Activated CD4-positive, alpha-beta T cell treated with anti-CD3 and anti-CD28 coated beads, Interleukin-2, amount 50 U/mL, for 1 hour (primary cell): ENCODE data around the gene ERCC8.
A peak's percentile ranks its signal among the peaks of the same experiment; 100 is the strongest.
"Not testable (repeated sequence)": the region's sequence is repeated elsewhere in the genome, so short reads cannot be mapped to it uniquely, and the experiment has no call there.

Experiments
- DNase-seq: peaks from one replicate; pipeline ENCODE4 v3.0.0-alpha.2; 2020

The ERCC8 gene

DNA sequence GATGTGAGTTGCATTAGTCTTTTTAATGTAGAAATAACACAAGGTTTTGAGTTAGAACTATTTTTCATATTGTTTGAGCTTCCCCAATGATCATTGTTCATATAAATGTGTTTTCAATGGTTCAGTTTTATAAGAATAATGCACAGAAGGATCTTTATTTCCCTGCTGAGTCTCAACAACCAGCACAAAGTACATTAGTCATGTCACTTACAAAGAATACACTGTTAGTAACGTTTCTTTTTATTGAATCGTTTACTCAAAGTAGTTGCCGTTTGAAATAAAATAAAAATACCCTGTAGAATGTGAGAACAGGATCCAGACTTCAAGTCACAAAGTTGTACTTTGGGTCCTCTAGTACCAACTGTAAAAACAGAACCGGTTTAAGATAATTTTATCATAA is 41.5 kb downstream of the ERCC8 start:
- no peak for DNase-seq

DNA sequence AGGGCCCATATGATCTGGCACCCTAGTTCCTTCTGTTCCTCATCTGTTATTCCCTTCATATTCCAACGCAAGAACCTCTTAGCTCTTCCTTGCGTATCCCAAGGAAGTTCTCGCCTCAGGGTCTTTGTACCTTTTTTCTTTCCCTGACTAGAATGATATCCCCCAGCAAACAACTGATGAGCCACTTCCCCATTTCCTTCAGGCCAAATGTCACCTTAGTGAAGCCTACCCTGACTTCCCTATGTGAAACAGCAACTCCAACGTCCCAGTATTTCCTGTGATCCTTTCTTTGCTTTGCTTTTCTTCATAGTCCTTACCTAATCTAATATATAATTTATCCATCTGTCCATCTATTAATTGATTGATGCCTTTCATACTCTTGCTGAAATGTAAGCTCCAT is 47.9 kb downstream of the ERCC8 start:
- no peak for DNase-seq

DNA sequence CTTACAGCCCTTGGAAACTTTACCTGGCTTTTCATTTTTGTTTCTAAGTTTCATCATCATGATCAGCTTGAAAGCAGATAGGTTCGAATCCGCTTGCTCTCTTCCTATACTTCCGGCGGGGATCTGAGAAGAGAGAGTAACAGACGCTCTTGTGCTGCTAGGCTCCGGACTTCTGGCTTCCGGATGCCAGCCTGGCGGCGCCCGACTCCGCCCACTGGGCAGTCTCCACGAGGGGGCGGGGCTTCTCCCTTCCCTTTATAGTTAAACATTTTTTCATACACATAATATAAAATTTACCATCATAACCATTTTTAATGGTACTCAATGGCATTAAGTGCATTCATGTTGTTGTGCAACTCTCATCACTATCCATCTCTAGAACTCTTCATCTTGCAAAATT is 51.3 kb downstream of the ERCC8 start:
- DNase-seq, result no peak

GRCh38 chr5:60891667-60892066 is 53.2 kb downstream of the ERCC8 start:
- no peak for DNase-seq

DNA sequence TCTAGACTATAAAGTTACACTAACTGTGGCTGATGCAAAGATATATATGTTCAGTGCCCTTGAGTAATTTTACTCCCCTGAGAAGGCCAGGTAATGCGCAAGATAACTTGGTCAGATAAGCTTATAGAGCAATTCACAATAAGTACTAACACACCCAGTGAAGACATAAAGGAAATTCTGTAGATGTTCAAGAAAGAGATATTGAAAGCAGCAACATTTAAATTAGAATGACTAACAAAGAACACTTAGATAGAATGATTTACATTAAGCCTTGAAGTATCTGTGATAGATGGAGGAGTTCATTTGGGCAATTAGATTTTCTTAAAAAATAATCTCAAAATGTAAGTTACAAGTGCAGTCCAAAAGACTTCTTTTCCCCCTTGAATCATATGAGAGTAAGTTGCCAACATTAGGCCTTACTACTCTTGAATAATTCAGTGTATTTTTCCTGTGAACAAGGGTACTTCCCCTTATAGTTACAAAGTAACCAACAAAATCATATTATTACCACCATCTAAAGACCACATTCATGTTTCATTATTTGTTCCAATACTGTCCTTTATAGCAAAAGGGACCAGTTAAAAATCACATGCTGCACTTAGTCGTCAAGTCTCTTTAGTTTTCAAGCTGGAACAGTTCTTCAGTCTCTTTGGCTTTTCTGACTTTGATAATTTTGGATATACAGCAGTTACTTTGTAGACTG is 56.4 kb downstream of the ERCC8 start:
- DNase-seq, result no peak

- DNase-seq, result no peak
These were observed 57.1 kb downstream of the ERCC8 start for GRCh38 chr5:60887746-60888145.

DNA sequence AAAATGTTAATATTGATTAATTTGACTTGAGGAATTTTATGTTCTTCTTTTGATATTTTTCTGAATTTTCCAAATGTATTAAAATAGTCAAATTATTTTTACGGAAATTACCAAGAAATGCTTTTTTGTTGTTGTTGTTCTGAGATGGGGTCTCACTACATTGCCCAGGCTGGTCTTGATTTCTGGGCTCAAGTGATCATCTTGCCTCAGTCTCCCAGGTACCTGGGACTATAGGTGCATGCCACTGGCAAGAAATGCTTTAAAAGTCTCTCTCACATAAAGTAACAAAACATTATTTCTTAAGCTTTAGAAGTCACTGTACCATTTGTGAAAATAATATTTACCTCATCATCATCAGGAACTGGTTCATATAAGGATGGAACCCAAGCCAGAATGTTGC is 57.8 kb downstream of the ERCC8 start:
- no peak for DNase-seq

GRCh38 chr5:60886158-60886557 is 58.7 kb downstream of the ERCC8 start:
- no peak for DNase-seq

DNA sequence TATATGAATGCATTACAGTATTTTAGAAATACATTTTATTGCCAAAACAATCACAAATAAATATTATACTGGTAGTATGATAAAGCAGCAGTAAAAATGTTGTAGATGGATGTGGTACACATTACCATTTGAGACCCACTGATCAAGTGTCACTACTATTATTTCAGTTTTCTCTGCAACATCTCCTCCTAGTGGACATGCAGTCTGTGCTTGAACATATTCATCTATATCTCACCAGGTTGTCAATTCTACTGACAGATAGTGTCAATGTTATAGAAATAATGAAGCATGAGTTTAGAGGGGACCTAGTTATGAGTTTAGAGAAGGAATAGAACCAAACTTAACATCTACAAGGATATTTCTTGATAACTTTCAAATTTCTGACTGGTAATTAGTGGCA is 61.6 kb downstream of the ERCC8 start:
- DNase-seq, result no peak

DNA sequence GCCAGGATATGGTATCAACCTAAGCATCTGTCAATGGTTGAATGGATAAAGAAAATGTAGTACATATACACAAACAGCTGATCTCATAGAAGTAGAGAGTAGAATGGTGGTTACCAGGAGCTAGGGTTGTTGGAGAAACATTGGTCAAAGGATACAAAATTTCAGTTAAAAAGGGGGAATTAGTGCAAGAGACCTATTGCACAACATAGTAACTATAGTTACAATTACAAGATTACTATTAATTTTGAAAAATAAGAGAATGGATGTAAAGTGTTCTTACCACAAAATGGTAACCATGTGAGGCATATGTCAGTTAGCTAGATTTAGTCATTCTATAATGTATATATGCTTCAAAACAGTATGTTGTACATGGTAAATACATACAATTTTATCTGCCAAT is 72.0 kb downstream of the ERCC8 start:
- DNase-seq, result no peak

GRCh38 chr5:60870857-60871256 is 74.0 kb downstream of the ERCC8 start:
- DNase-seq, result no peak

- DNase-seq, result not testable (repeated sequence)
These were observed 84.3 kb downstream of the ERCC8 start for GRCh38 chr5:60860572-60860971.

DNA sequence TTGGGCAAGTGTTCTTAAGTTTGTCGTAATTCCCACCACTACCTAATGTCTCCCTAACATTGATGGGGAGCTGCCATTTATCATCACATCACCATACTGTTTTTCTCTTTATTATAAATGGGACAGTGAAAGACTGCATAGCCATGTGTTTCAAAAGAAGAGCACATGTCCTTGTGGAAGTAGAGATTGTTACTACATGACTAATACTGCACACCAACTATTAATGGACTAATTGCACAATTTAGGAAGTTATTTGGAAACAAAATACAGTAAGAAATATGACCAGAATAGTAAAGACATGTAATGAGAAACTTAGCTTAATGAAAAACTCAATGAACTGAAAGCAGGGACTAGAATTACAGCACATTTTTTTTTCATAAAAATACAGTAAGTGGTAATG is 88.8 kb downstream of the ERCC8 start:
- DNase-seq, result no peak

GRCh38 chr5:60852940-60853339 is 91.9 kb downstream of the ERCC8 start:
- DNase-seq, result no peak

GRCh38 chr5:60852317-60852716 is 92.6 kb downstream of the ERCC8 start:
- no peak for DNase-seq

GRCh38 chr5:60851626-60852025 is 93.2 kb downstream of the ERCC8 start:
- no peak for DNase-seq

DNA sequence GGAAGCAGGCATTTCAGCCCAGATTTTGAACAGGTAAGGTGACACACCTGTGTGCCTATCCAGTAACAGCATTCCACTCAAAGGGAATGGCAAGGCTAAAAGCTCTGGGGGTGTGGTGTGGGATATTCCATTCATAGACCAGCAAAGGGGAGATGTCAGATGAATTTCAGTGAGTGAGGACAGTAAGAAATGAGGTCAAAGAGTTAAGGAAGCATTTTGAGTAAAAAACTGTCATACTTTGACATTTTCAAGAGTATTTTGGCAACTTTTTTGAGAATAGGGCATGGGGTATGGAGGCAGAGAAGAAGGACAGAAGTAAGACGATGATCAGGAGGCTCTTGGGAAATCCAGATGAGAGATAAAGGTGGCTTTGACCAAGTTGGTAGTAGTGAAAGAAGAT is 98.6 kb downstream of the ERCC8 start:
- DNase-seq, result no peak

DNA sequence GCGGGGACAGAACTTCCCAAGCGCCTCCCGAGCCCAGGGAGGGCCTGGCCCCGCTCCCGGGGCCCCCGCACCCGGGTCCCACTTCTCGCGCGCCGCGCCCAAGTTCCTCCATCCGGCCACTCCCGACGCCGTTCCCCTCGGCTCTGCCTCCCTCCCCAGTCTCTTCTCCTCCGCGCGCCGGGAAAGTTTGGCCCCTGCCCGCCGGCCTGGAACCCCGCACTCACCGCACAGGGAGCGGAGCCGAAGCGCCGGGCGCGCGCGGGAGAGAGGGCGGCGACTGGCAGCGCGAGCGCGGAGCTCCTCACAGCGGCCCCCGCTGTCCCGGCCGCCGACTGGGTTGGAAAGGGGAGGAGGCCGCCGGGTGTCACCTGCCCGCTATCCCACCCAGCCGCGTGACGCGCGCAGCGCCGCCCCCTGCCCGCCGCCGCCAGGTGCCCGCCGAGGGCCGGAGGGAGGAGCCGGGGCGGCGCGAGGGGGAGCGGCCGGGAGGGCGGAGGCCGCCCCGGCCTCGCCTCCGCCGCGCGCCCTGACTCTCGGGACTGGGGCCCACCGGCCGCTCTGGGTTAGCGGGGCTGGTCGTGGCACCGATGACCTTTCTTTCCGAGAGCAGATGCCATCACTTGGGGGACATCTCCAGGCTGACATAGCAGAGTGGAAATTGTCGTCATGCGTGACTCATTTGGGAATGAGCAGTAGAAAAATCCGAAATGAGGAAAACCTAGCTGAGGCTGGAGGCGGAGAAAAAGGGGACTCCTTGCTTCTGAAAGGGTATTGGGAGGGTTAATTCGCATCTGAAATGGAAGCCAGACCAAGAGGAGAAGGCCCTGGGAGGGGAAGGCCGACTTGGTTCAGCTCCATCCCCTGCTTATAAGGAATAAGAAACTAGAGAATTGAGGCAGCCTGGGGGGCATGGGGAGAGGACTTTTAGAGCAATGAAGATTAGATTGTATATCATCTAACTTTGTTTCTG is 100.6 kb downstream of the ERCC8 start, which contains the start of gene ELOVL7:
TSS of gene ELOVL7 (minus strand) at position 334 of the 970 bp plus-strand sequence. CDS start 56,872 bp downstream, outside the sequence.
- DNase-seq, result peak; percentile 5

- DNase-seq, result no peak
These were observed 101.4 kb downstream of the ERCC8 start for GRCh38 chr5:60843386-60843935.

- no peak for DNase-seq
These were observed 101.9 kb downstream of the ERCC8 start for GRCh38 chr5:60842871-60843385.

GRCh38 chr5:60841361-60841760 is 103.5 kb downstream of the ERCC8 start:
- DNase-seq, result no peak

DNA sequence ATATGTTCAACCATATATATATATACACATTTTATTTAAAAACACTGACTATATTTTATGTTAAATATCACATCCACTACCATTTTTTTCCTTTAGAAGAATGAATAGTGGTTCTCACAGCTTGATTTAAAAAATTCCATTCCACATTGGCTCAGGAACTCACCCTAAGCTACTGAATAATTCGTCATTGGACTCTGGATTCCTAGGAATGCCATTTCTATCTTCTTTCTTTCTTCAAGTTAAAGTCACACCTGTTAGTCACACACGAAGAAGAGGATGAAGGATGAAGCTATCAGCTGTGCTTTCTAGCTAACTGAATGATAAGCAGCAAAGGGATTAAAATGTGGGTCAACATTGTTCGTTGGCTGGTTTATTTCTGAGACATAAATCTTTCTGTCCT is 108.7 kb downstream of the ERCC8 start:
- no peak for DNase-seq

DNA sequence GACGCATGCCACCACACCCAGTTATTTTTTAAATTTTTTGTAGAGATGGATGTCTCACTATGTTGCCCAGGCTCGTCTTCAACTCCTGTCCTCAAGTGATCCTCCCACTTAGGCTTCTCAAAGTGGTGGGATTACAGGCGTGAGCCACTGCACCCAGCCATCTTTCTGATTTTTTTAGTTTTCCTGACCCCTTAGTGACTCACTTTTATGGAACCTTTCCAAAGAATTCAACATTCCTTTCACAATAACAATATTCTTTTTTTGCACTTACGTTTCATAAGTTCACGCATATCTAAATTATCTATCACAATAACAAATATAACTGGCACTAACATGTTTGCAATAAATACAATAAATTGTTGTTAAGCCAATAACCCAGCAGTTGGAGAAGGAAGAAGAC is 109.3 kb downstream of the ERCC8 start:
- no peak for DNase-seq

- DNase-seq, result no peak
These were observed 111.3 kb downstream of the ERCC8 start for GRCh38 chr5:60833520-60833919.
